Activated naive CD8-positive, alpha-beta T cell treated with anti-CD3 and anti-CD28 coated beads, Interleukin-2, amount 50 U/mL, for 16 hours (primary cell): ENCODE measurements around the gene MCL1.
"Not testable (repeated sequence)": the region's sequence is repeated elsewhere in the genome, so short reads cannot be mapped to it uniquely, and the experiment has no call there.

Source experiments
- DNase-seq: peaks from one replicate; pipeline ENCODE4 v3.0.0-alpha.2; 2020; ENCODE audit warnings: low read depth, low spot score

The MCL1 gene

GRCh38 chr1:150572918-150573647, 6.3 kb downstream of the MCL1 start:
- no peak for DNase-seq

GRCh38 chr1:150568594-150568966, 10.8 kb downstream of the MCL1 start:
- DNase-seq = no peak

- no peak for DNase-seq
These were observed 11.5 kb downstream of the MCL1 start for GRCh38 chr1:150567717-150568593.

GRCh38 chr1:150567341-150567716, 12.1 kb downstream of the MCL1 start:
- peak; percentile 21 for DNase-seq

- no peak for DNase-seq
These were observed 12.6 kb downstream of the MCL1 start for GRCh38 chr1:150566589-150567340.

- DNase-seq = not testable (repeated sequence)
These were observed 14.0 kb downstream of the MCL1 start for GRCh38 chr1:150565240-150565991.

- no peak for DNase-seq
These were observed 15.1 kb downstream of the MCL1 start for GRCh38 chr1:150564051-150564991.

GRCh38 chr1:150563340-150564038, 15.9 kb downstream of the MCL1 start:
- no peak for DNase-seq

- DNase-seq = peak; percentile 30
These were observed 16.7 kb downstream of the MCL1 start for GRCh38 chr1:150562446-150563339.

- peak; percentile 74 for DNase-seq
These were observed 17.4 kb downstream of the MCL1 start for GRCh38 chr1:150561974-150562445.

GRCh38 chr1:150561254-150561973, 18.0 kb downstream of the MCL1 start:
- DNase-seq = no peak

GRCh38 chr1:150560576-150561253, 18.7 kb downstream of the MCL1 start:
- peak; percentile 76 for DNase-seq

- DNase-seq = peak; percentile 55
These were observed 19.4 kb downstream of the MCL1 start for GRCh38 chr1:150560011-150560438.

- DNase-seq = no peak
These were observed 19.8 kb downstream of the MCL1 start for GRCh38 chr1:150559656-150560010.

GRCh38 chr1:150558761-150559655, 20.4 kb downstream of the MCL1 start:
- no peak for DNase-seq

GRCh38 chr1:150558303-150558704, 21.1 kb downstream of the MCL1 start:
- no peak for DNase-seq
